GM23248 (cell line): ENCODE measurements around the gene UBE3B. TPM values are rescaled to one million over a fixed set of nuclear protein-coding genes. Genes with fewer than 3 reads are reported as not detected.

Experiments used
- DNase-seq: peaks from one replicate; pipeline ENCODE4 v3.0.0-alpha.2; 2015
- H2AFZ ChIP-seq: fragments of 200-600 bp; sonication (generic); 2 replicates; pipeline ENCODE4 v1.6.1; 2016; ENCODE audit warnings: antibody characterized with exemption
- H3F3A ChIP-seq: fragments of 200-600 bp; sonication (generic); 2 replicates; pipeline ENCODE4 v1.6.1; 2016; ENCODE audit warnings: mild to moderate bottlenecking, antibody characterized with exemption, mixed run types; ENCODE audit not compliant: insufficient read depth
- H3K27ac ChIP-seq: fragments of 200-600 bp; sonication (generic); 2 replicates; pipeline ENCODE4 v1.5.1; 2016; ENCODE audit warnings: mild to moderate bottlenecking
- H3K27me3 ChIP-seq: fragments of 200-600 bp; sonication (generic); replicated peaks from 2 replicates; pipeline ENCODE4 v1.6.1; 2016; ENCODE audit warnings: mild to moderate bottlenecking; ENCODE audit not compliant: insufficient read depth
- H3K36me3 ChIP-seq: fragments of 200-600 bp; sonication (generic); 2 replicates; pipeline ENCODE4 v1.6.1; 2016; ENCODE audit warnings: low read depth, mild to moderate bottlenecking
- H3K4me1 ChIP-seq: fragments of 200-600 bp; sonication (generic); 2 replicates; pipeline ENCODE4 v1.6.1; 2016; ENCODE audit warnings: mild to moderate bottlenecking; ENCODE audit not compliant: insufficient read depth
- H3K4me2 ChIP-seq: fragments of 200-600 bp; sonication (generic); one replicate; pipeline ENCODE4 v1.6.1; 2016; ENCODE audit warnings: mild to moderate bottlenecking; ENCODE audit not compliant: unreplicated experiment
- H3K4me3 ChIP-seq: fragments of 200-600 bp; sonication (generic); 2 replicates; pipeline ENCODE4 v1.5.1; 2016; ENCODE audit warnings: mild to moderate bottlenecking
- H3K79me2 ChIP-seq: fragments of 200-600 bp; sonication (generic); 2 replicates; pipeline ENCODE4 v1.6.1; 2016; ENCODE audit warnings: mild to moderate bottlenecking; ENCODE audit not compliant: insufficient read depth
- H3K9ac ChIP-seq: fragments of 200-600 bp; sonication (generic); 2 replicates; pipeline ENCODE4 v1.6.1; 2016; ENCODE audit warnings: mild to moderate bottlenecking
- H3K9me2 ChIP-seq: fragments of 200-600 bp; sonication (generic); 2 replicates; pipeline ENCODE4 v1.6.1; 2016; ENCODE audit warnings: mixed run types, mild to moderate bottlenecking, moderate library complexity; ENCODE audit not compliant: insufficient read depth
- H3K9me3 ChIP-seq: fragments of 200-600 bp; sonication (generic); one replicate; pipeline ENCODE4 v1.6.1; 2017; ENCODE audit warnings: low read depth
- H4K20me1 ChIP-seq: fragments of 200-600 bp; sonication (generic); 2 replicates; pipeline ENCODE4 v1.6.0; 2016; ENCODE audit not compliant: insufficient read depth
- EZH2 ChIP-seq: fragments of 200-600 bp; sonication (generic); IDR thresholded peaks from 2 replicates; pipeline ENCODE4 v1.6.1; 2018; ENCODE audit warnings: antibody characterized with exemption, mild to moderate bottlenecking; ENCODE audit not compliant: insufficient read depth, poor library complexity, severe bottlenecking
- EZH2phosphoT487 ChIP-seq: fragments of 200-600 bp; sonication (generic); IDR thresholded peaks from 2 replicates; pipeline ENCODE4 v1.6.1; 2018; ENCODE audit warnings: antibody characterized with exemption, moderate library complexity, mild to moderate bottlenecking, low read depth; ENCODE audit not compliant: insufficient read depth
- WGBS, 2 experiments: methylation state at CpG; one replicate each; pipeline ENCODE4 v1.1.6; 2015 to 2017; ENCODE audit warnings: low lambda C conversion rate in 2 of 2, low coverage in 1 of 2; ENCODE audit errors: missing lambda C conversion rate in 2 of 2; 5-methylcytosine and 5-hydroxymethylcytosine counted together
- in situ Hi-C: fragments of 300-500 bp; cut with MboI; formaldehyde crosslinking; loops from 2 replicates; pipeline ENCODE4 v1.15.0; 2020
- polyA plus RNA-seq: library from polyadenylated mRNA; unstranded; fragments of >200 nt; fragmentation: Nextera tagmentation; extraction: Ambion mirVana; gene quantifications from 2 replicates; pipeline ENCODE4 v1.2.1, GENCODE V29; 2016
- total RNA-seq: library from RNA; depleted of rRNA; stranded (reverse); fragments of >200 nt; shearing (Covaris generic); gene quantifications from 2 replicates; pipeline ENCODE4 v1.2.3, GENCODE V29; 2014

The UBE3B gene
- total and polyA plus RNA-seq, 2 experiments from 2014 or later, result 32.0 to 38.3 TPM

DNA sequence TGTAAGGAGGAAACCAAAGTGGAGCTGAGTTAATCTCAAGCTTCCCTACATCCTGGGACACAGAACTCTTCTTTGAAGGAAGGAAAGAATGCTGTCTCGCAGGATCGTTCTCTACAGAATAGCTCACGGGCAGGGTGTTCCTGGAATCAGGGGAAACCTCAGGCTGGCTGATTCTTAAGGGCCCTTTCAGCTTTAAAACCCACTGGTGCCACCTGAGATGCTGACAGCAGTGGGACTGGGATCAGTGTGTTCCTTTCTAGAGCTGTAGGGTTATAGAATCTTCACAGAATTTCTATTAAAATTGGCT is 47.8 kb downstream of the UBE3B start:
- Histone ChIP-seq H3K36me3 (peaks cover 16% of the 10 kb centered on the region; the same call in 1 of the 2 replicates), H3K4me1 (no peaks in the 10 kb centered on the region), H3K9me2 (no peaks in the 10 kb centered on the region), H3K27me3 (no peaks in the 10 kb centered on the region), H3K9ac (no peak overlapping the region), H3K27ac (no peak overlapping the region), H3K4me3 (no peak overlapping the region), H4K20me1 (no peaks in the 10 kb centered on the region), H2AFZ (no peak overlapping the region), H3K9me3 (no peaks in the 10 kb centered on the region), H3K79me2 (no peaks in the 10 kb centered on the region), H3F3A (no peaks in the 10 kb centered on the region), H3K4me2 (no peak overlapping the region)
- in situ Hi-C loops, result no loop called here
- WGBS, 2 experiments, result 97 to 100% methylated on average over 3 of the region's 3 CpGs
- TF ChIP-seq EZH2, result no peak
- TF ChIP-seq EZH2phosphoT487, result no peak
- no peak for DNase-seq

DNA sequence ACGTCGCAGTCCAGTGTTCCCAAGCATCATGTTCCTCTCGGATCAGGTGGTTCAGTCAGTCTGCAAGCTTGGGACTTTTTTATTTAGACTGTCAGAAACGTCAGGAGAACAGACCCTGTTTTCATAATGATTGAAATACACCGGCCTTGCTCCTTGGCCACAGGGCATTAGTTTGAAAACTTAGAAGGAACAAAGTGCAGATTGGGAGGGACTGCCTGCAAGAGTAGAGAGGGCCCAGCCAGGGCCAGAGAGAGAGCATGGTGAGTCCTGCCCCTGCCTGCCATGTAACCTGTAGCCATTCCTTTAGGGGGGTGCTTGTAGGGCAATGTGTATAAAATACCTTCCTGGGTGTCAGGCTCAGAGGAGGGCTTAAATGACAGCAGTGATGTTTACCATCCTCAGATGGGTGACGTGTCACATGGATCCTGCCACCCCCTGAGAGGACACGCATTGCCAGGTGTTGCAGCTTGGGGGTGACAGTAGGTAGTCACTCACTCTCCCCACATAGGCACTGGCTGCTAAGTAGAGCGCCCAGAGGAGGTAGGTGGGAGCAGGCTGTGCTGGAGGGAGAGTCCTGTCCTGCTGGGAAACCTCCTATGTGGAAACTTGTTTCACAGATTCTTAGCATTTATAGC is 50.2 kb downstream of the UBE3B start:
- H3K9me2 ChIP-seq, result no peaks in the 10 kb centered on the region
- no peak overlapping the region for H3K9ac ChIP-seq
- H3K4me1 ChIP-seq, result no peaks in the 10 kb centered on the region
- H2AFZ ChIP-seq, result no peak overlapping the region
- no peaks in the 10 kb centered on the region for H3F3A ChIP-seq
- TF ChIP-seq EZH2 (no peak), EZH2phosphoT487 (no peak)
- H4K20me1 ChIP-seq, result no peaks in the 10 kb centered on the region
- H3K4me2 ChIP-seq, result no peak overlapping the region
- 90 to 92% methylated on average over 8 of the region's 8 CpGs for WGBS, 2 experiments
- no peaks in the 10 kb centered on the region for H3K27me3 ChIP-seq
- peaks cover 4% of the 10 kb centered on the region; the same call in 1 of the 2 replicates for H3K36me3 ChIP-seq
- H3K27ac ChIP-seq, result no peak overlapping the region
- no peak overlapping the region for H3K4me3 ChIP-seq
- no peaks in the 10 kb centered on the region for H3K9me3 ChIP-seq
- DNase-seq, result no peak
- in situ Hi-C loops, result no loop called here
- no peaks in the 10 kb centered on the region for H3K79me2 ChIP-seq

DNA sequence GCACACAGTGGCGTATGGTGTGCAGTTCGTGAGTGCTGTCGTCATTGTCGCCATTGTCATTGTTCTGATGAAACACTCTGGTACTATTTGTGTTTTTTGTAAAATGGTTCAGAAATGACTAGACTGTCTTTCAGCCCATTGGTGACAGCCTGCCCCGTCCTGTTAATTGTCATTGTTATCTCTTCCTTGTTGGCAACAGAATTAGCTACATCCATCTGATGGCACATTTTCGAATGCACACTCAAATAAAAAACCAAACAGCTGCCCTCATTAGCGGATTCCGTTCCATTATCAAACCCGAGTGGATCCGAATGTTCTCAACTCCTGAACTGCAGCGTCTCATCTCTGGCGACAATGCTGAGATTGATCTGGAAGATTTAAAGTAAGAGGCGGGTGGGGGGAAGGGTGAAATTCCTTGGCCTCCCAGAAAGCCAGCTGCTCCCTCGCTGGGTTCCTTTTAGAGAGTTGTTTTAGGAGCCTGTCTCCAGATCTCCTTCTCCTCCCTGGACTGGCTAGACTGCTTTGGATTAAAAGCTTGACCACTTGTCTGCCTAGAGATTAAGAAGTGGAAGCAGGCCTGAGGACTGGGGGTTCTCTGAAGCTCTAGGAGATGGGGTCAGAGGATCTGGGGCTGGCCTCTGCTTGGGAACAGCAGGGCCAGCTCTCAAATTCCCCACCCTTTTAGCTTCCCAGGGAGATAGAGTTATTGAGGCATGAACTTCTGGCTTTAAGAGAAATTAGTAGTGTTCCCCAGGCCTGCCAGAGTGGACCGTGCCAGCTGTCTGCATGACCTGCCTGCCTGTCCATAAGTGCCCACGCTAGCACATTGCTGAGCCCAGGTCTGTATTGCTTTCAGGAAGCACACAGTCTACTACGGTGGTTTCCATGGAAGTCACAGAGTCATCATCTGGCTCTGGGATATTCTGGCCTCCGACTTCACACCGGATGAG is 52.5 kb downstream of the UBE3B start:
- no peaks in the 10 kb centered on the region for H3K4me1 ChIP-seq
- DNase-seq, result no peak
- no peak overlapping the region for H3K9ac ChIP-seq
- H3F3A ChIP-seq, result no peaks in the 10 kb centered on the region
- 86 to 88% methylated on average over 19 of the region's 19 CpGs for WGBS, 2 experiments
- TF ChIP-seq EZH2phosphoT487 (no peak), EZH2 (no peak)
- in situ Hi-C loops, result no loop called here
- no peak overlapping the region for H2AFZ ChIP-seq
- H3K36me3 ChIP-seq, result peaks cover 4% of the 10 kb centered on the region; the same call in 1 of the 2 replicates
- no peak overlapping the region for H3K27ac ChIP-seq
- no peaks in the 10 kb centered on the region for H3K27me3 ChIP-seq
- no peak overlapping the region for H3K4me2 ChIP-seq
- no peaks in the 10 kb centered on the region for H3K9me3 ChIP-seq
- H3K79me2 ChIP-seq, result no peaks in the 10 kb centered on the region
- H3K9me2 ChIP-seq, result no peaks in the 10 kb centered on the region
- no peaks in the 10 kb centered on the region for H4K20me1 ChIP-seq
- H3K4me3 ChIP-seq, result no peak overlapping the region

DNA sequence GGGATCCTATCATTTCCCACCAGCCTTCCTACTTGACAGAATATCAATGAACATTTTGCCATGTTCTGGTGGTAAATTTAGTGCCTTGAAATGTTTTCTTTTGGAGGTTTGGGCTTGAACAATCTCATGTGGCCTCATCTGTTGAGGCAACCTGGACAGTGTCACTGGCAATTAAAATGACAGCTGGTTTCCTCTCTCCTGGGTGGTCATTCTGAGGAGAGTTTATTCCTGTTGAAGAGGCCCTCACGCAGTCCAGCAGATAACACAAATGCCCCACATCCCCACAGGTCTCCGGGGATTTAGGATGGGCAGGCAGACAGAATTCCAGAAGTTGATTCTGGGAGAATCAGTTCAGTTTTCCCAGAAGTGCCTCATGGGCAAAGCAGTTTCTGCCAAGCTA is 54.0 kb downstream of the UBE3B start:
- H3K9ac ChIP-seq, result no peak overlapping the region
- WGBS, 2 experiments, result 75 to 76% methylated on average over 2 of the region's 2 CpGs
- DNase-seq, result no peak

More for the DNA sequence above, 54.0 kb downstream of the UBE3B start:
- Histone ChIP-seq H3K79me2 (no peaks in the 10 kb centered on the region), H2AFZ (no peak overlapping the region), H3K27me3 (no peaks in the 10 kb centered on the region), H3K9me2 (no peaks in the 10 kb centered on the region), H3K4me2 (no peak overlapping the region), H3K4me3 (no peak overlapping the region), H4K20me1 (no peaks in the 10 kb centered on the region), H3K4me1 (no peaks in the 10 kb centered on the region), H3K36me3 (peaks cover 2% of the 10 kb centered on the region; the same call in 1 of the 2 replicates), H3K27ac (no peak overlapping the region), H3K9me3 (no peaks in the 10 kb centered on the region), H3F3A (no peaks in the 10 kb centered on the region)
- in situ Hi-C loops, result no loop called here
- TF ChIP-seq EZH2phosphoT487 (no peak), EZH2 (no peak)
